Liver (tissue), 3 donors: ENCODE measurements around the gene YKT6.

Source experiments
- CTCF ChIP-seq: fragments of 150-350 bp; IDR thresholded peaks from 2 replicates; pipeline ENCODE4 v1.5.1; 2017; ENCODE audit warnings: improper control_type of control experiment, low read depth, low read length; ENCODE audit not compliant: missing input control
- JUND ChIP-seq, 2 donors: IDR thresholded peaks; 2 replicates each; pipeline ENCODE4 v1.6.1; 2016; ENCODE audit warnings: antibody characterized with exemption in 2 of 2
- MAX ChIP-seq: IDR thresholded peaks from 2 replicates; pipeline ENCODE4 v1.6.1; 2016; ENCODE audit warnings: antibody characterized with exemption
- RXRA ChIP-seq, 2 donors: IDR thresholded peaks; 2 replicates each; pipeline ENCODE4 v1.6.1; 2017 to 2018; ENCODE audit warnings: antibody characterized with exemption in 2 of 2, mild to moderate bottlenecking in 1 of 2
- donor health status: healthy.
- donor health status: healthy.

- TF ChIP-seq CTCF (no peak), MAX (no peak), RXRA (IDR thresholded peaks at IDR 0.05) (no peak), JUND (IDR thresholded peaks at IDR 0.05) (no peak)
Observed at GRCh38 chr7:44185729-44186128, 15.0 kb upstream of the YKT6 start.
